ENCODE measurements around the gene MAP7D2.

The MAP7D2 gene

DNA sequence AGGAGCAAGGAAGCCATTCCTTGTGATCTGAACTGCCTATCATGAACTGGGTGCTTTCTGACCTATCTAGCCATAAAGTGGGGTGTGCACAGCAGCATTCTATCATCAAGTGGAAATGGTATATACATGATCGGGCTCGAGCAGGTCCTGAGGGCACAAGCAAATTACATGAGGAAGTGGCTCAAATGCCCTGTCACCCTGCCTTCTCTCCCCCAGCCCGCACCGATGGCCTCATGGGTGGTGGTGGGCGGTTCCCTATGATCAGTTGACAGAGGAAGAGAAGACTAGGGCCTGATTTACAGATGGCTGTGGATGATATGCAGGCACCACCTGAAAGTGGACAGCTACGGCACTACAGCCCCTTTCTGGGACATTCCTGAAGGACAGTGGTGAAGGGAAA lies 79.5 kb downstream of the MAP7D2 start:
- DNase-seq = no peak

DNA sequence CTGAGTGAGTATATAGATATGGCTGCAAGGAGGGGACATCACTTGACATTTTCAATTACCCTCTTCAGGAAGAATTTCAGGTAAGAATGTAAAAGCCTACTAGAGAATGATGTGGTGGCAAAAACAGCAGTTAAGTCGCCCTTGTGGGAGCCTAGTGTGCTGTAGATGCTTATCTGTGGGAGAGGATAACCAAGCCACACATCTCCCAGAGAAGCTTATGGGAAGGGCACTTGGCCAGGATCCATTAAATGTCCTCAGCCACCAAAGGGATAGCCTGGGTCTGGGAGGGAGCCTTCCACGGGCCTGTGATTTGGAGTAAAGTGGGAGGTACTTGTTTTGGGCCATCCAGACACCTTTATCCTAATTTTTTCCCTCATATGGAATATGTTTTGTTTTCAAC lies 84.5 kb downstream of the MAP7D2 start:
- DNase-seq = no peak

DNA sequence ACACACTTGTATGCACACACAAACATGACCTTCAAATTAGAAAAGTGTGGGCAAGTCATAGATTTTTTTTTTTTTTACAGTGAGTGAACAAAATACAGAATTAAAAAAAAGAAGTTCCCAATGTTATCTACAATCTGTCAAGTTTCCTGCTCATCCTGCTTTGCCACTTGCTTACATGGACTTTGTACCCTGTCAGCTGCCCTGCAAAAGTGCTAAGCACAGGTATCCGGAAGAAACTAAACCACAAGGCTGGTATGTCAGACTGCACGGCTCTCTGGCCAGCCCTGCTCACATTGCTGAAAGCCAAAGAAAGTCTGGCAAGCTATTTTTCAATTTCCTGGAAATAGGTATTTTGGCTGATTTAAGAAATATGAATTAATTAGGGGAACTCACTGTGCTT lies 87.0 kb downstream of the MAP7D2 start:
- DNase-seq = no peak

DNA sequence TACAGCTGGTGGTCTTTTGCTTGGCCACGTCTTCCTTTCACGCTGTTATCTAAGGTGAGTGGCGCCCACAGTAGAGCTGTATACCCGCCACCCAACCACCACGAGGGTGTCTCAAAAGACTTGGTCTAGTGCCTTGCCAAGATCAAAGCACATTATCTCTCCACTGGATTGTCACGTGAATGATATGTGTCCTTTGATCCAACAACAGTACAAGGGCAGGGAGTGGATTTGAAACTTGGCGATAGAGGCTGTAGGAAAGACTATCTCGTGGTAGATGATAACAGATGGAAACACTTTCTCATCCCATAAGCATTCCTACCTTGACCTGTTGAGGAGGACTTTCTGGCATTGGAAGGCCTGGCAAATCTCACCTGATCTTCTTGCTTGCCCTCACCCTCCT lies 88.1 kb downstream of the MAP7D2 start:
- DNase-seq = no peak

DNA sequence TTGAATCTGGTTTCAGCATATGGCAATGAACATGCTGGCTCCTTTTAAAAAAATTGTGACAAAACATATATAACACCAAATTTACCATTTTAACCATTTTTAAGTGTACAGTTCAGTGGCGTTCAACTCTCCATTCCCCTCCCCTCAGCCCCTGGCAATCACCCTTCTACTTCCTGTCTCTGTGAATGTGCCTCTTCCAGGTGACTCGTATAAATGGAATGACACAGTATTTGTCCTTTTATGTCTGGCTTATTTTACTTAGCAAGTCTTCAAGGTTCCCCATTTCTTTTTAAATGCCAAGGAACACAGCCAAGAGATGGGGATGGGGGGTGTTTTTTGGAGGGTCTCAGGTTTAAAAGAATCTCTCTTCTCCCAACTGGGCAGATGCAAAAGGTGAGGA lies 90.4 kb downstream of the MAP7D2 start:
- DNase-seq = no peak

DNA sequence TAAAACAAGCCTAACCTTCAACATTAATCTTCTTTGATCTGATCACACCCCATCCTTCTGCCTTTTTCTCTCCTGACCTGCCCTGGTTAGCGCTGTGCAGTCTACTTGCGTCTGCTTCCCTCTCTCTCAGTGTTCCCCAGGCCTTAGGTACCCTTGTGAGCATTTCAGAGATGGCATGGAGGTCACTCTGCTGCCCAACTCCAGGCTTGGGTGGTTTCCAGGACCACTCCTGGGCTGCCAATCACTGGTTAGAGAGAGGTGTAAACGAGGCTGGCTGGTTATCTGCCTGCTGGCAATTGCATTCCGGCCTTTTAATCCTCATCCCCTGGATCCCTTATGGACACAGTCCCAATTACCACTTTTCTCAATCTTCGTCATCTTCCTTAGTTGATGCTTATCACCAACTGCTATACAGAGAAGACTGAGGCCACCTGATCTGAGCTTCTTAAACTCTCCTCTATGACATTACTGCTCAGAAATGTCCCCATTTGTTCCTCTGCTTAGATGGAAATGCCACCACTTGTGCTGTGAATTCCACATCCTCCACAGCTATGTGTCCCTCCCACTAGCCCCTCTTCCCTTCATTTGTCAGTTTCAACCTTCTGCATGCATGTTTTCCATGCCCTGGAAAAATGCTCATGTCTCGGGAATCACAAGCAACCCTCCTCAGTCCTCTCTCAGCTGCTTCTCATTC lies 96.9 kb downstream of the MAP7D2 start:
- no peak for DNase-seq

DNA sequence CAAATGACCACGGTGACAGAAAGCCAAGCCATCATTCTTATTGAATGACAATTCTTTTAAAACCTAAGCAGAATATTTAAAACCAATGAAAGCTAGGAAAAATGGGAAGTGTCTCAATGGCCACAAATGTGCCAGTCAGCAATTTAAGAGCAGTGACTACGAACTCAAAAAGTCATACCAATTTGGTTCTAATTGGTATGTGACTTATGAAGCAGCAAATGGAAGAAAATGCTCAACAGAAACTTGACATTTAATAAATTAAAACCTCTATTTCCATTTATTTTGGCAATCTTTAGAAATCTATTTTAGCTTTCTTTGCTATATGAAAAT lies 100.1 kb downstream of the MAP7D2 start:
- no peak for DNase-seq

DNA sequence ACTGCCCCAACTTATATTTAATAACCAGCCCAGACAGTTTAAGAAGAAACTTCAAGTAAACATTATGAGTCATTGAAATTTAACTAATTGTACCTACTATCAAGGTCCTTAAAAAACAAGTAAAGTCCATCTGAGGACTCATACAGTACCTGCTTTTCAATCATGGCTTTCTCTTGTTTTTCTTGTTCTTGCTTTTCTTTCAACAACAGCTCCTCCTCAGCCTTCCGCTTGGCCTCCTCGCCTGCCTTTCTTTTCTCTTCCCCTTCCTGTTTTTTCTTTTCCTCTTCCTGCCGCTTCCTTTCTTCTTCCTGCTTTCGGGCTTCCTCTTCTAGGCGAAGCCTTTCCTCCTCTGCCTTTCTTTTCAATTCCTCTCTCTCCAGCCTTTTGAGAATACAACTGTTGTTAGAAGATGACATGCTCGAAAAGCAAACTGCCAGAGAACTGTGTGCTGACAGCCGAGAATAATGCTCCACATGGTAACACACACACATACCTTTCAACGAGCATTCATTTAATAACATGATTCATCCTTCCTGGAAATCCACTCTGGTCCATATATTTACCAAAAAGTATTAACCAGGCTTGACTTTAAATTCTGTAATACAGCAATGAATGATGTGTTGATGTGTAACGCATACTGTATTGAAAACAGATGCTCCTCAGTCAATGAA lies 100.6 kb downstream of the MAP7D2 start:
- DNase-seq = no peak

DNA sequence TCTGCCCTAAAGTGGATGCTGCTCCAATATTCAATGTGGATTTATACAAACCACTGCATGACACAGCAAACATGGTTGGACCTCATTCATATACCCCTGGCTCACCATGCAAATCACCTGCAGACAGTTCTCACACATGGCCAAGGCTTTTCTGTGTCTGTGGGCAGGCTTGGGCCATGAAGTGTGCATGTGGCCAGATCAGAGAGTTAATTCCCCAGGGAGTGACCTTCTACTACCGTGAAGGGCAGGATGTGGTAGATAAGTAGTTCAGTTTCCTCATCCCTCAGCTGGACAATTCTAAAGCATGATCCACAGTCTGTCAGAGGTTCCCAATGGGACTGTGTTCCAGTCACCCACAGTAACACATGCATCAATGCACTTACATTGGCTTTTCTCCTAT lies 101.3 kb downstream of the MAP7D2 start:
- no peak for DNase-seq

DNA sequence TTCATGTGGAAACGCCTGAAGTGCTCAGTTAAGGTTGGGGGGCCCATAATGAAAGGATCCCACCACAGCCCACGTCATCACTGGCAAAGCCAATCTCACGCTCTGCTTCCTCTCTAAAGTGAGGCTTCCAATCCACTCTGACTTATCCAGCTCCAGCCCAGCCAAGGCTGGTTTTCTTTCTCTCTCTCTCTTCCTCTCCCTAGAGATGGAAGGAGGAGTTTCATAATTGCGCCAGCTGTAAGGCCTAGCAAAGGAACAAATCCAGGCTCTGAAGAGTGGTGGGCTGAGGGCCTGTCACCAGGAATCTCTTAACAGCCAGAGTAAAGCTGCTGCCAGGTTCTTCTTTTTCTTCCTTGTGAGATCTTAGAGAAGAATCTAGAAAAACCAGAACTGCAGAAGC lies 105.1 kb downstream of the MAP7D2 start:
- no peak for DNase-seq

DNA sequence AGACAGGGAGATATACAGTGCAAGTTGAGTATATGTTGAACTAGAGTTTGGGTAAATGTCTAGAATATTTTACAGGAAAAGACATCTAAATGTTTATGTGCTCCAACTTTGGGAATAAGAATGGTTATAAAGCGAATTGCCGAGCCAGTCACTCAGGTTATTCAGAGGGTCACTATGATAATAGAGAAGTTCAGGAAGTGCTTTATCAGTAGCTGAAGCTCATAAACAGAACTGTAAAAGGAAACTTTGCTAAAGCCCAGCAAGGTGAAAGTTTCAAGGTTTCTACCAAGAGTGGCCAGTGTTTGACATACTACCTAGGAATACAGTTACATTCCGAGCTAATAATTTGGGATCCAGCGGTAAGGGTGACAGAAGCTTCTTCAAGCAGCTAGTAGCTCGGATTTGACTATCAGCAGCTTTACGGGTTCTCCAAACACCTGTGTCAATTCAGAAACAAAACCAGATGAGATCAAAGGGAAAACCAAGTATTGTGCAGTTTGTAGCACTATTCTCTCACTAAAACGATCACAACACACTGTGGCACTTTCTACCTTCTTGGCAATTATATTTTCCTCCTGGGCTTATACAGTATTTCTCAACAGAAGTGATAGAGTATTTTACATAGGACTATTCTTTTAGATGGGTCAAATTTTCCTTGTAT lies 108.6 kb downstream of the MAP7D2 start:
- no peak for DNase-seq

DNA sequence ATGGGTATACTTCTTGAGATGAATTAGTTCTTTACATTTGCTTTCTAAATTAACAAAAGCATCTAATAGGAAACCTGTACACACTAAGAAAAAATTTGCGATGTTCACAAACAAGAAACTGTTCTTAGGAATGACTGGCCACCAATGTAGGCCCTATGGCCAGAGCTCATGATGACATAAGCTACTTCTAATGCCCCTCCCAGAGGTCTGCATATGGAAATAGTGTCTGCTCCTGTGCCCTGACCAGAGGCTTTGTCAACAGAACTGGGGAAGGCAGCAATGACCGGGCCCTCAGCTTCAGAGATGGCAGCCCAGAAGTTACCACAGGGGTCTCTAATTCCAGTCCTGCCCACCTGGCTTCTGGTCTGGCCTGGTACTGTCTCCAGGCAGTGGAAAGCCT lies 110.8 kb downstream of the MAP7D2 start:
- DNase-seq = no peak

DNA sequence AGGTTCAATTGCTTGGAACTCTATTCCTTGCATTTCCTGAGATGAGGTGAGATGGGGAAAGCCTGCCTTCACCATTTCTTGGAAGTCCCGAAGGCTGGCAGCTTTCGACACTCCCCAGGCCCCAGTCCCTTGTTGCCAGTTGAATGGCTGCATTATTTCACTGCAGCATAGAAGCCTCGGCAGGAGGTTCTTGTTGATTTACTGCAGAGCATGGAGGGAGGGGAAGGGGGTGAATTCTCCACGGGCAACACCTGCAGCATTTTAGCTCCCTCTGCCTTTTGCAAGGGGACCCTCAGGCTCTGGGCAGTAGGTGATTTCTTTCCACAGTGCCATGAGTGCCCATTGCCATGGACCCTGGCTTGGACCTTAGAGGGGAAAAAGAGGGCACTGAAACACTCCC lies 115.1 kb downstream of the MAP7D2 start:
- DNase-seq = no peak

DNA sequence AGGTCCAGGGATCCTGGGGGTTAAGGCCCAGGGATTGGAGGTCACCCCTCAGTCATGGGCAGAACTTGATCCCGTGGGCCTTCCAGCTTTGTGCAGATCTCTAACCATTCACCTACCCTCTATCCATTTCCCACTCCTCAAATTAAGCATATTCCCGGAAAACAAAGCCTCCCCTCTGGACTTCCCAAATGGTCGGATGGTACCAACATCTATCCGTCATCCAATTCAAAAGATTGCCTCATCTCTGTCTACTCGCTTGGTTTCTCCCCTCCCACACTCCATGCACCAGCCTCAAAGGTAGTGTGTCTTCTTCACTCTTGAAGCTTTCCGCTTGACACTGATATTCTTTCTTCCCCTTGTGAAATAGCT lies 125.4 kb downstream of the MAP7D2 start:
- DNase-seq = peak; percentile 0

DNA sequence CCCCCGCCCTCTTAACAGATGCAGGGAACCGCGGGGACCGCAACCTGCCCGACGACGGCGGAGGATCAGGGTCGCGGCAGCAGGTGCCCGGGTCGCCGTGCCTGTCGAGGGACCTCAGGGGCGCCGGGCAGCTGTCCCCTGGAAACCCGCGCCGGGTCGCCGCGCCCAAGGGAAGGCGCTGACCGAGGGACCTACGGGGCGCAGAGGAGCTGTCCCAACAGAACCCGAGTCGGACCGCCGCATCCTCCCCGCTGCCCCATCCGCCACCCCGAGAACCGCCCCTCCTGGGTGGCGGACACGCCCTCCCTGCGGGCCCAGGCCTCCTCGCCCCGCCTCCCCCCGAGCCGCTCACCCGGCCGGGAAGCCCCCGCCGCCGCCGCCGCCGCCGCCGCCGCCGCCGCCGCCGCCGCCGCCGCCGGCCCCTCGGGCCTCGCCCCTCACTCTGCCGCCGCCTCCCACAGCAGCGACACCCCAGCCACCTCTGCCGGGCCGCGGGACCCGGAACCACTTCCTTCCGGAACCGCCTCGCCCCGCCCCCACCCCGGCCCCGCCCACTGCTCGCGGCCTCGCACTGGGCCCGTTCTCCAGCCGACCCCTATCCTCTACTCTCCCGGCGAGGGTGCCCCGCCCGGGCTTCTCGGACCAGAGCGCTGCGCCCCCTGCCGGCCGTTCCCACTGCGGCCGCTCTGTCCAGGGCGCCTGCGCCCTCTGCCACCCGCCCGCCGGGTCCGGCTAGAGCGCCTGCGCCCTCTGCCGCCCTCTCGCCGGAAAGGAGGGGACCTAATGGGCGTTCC lies 126.0 kb downstream of the MAP7D2 start, which contains the start of gene BCLAF3:
TSS of gene BCLAF3 (minus strand) at position 506 of the 794 bp plus-strand sequence. CDS start 20,797 bp downstream, outside the sequence.
- peak; percentile 74 for DNase-seq

DNA sequence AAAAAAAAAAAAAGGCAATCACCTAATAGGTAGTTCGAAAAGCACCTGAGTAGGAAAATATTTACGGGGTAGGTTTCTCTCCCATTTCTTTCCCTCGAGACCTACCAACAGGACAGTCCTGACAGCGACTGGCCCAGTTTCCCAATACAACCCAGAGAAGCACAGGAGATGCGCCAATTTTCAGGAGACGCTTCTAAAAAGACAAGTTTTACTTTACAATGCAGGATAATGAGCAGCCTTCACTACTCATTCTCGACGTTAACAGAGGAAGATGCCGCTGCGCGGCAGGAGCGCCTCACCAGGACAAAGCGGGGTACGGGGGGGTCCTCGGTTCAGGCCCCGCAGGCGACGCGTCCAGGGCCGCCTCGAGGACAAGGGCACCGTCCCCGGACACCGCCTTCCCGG lies 126.6 kb downstream of the MAP7D2 start:
- DNase-seq = no peak

DNA sequence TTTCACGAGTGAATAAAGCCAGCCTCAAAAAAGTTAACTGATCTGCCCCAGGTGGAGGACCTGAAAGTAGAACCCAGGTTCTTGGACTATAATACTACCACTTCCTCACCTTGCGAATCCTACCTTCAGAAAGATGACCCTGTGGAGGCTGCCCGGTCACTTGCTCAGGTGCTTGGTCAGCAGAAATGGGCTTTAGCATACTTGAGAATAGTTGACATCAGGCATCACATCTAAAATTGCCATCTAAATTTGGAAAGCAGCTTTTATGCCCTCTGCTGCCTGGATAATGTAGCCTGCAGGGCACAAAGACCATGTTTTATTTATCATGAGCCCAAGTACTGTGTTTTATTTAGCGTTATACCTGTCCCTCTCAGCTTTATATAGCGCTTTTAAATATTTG lies 128.9 kb downstream of the MAP7D2 start:
- DNase-seq = no peak

DNA sequence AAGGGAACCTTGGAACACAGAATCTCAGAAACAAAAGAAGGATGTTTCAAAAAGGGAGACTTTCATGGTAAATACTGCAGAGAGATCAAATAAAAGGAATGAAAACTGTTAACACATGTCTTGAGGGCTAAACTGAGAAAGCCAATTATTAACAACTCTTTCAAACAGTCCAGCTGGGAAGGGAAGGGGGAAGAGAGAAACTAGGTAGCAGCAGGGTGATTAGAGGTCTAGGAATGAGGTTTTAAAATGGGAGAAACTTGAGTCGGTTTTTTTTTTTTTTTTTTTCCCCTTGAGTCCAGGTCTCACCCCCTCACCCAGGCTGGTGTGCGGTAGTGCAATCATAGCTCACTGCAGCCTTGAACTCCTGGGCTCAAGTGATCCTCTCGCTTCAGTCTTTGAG lies 130.2 kb downstream of the MAP7D2 start:
- DNase-seq = no peak

DNA sequence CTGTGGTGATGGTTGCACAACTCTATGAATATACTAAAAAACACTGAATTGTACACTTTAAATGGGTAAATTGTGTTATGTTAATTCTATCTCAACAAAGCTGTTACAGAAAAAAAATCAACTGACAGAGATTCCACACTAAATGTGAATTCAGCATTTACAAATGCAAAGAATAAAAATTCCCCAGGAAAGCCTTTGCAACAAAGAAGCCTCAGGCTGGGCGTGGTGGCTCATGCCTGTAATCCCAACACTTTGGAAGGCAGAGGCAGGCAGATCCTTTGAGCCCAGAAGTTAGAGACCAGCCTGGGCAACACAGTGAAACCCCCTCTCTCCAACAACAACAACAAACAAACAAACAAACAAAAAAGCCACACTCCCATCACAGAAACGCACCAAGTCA lies 134.8 kb downstream of the MAP7D2 start:
- DNase-seq = no peak

DNA sequence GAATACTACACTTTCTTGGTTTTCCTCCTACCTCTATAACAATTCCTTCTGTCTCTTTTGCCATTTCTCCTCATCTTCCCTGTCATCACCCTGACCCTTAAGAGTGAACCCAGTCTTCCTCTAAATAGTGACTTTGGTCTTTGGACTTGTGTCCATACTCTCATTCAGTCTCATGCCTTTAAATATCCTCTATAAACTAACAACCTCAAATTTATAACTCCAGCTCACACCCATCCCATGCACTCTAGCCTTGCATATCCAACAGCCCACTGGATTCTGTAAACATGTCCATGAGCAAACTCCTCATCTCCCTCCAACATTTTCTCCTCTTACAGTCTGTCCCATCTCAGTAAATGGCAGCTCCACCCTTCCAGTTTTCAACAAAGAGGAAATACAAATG lies 140.9 kb downstream of the MAP7D2 start:
- no peak for DNase-seq

DNA sequence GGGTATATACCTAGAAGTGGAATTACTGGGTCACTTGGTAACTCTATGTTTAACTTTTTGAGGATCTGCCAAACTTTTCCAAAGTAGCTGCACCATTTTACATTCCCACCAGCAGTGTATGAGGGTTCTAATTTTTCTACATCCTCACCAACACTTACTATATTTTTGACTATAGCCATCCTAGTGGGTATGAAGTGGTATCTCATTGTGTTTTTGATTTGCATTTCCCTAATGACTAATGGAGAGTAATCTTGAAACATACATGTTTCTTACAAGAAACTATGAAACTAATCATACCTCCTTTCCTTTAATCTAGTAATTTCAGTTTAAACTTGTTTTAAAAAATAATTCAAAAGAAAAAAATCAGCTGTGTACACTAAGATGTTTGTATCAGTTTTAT lies 143.7 kb downstream of the MAP7D2 start:
- DNase-seq = no peak

DNA sequence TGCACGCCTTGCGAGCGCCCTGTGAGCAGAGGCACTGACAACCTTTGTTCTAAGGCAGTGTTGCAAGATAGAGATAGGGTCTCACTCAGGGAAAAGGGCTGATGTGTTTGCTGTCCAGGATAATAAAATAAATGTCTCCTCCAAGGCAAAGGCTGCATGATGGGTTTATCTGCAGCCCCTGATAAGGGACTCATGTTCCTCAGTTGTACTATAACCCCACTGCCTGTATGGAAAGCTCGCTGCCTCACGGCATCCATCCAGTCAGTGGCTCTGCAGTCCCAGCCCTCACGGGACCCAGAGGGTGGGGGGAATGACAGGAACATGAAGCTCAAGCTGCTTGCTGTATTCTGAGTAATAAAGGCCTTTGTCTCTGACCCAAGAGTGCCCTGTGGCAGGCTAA lies 148.4 kb downstream of the MAP7D2 start:
- DNase-seq = no peak

DNA sequence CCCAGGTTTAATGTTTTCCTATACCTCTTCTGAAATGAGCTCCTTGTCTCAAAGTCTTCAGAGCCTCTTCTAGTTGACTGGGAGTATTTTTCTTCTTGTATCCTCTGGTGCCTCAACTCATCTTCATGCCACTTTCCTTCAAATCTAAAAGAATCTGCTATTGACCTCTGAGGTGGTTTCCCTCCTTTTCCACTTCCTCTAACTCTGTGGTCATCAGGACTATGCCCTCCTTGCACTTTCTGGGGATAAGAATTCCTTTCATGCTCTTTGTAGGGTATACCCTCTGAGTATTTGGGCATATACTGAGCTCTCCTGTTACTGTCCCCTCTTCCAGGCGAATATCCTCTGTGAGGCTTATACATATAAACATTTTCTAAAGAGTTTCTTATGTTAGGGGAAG lies 150.7 kb downstream of the MAP7D2 start:
- DNase-seq = no peak
